ENCODE measurements around the gene GRIK2.

GRCh38 chr6:101640131-101640530 is 246.6 kb downstream of the GRIK2 start:
- TF ChIP-seq CTCF (conservative IDR thresholded peaks at IDR 0.05 in 1 of 2, IDR thresholded peaks at IDR 0.05 in 1 of 2; ENCODE audit: extremely low read depth in 1 of 2, insufficient read depth in 1 of 2, low read depth in 1 of 2, low read length in 2 of 2), result no peak
- no peak for TF ChIP-seq EZH2 (IDR thresholded peaks at IDR 0.05; ENCODE audit: borderline replicate concordance, low read length)

Measured in mammary epithelial cell (primary cell).